Measurements from ENCODE around the gene COQ5.
A peak's percentile ranks its signal among the peaks of the same experiment; 100 is the strongest.

GRCh38 chr12:120495731-120496412 is 33.1 kb downstream of the COQ5 start, which contains the start of gene DYNLL1:
- TF ChIP-seq POLR2A (IDR thresholded peaks at IDR 0.05; ENCODE audit: low read depth) = peak; percentile 67
- TF ChIP-seq, protein P1, sequence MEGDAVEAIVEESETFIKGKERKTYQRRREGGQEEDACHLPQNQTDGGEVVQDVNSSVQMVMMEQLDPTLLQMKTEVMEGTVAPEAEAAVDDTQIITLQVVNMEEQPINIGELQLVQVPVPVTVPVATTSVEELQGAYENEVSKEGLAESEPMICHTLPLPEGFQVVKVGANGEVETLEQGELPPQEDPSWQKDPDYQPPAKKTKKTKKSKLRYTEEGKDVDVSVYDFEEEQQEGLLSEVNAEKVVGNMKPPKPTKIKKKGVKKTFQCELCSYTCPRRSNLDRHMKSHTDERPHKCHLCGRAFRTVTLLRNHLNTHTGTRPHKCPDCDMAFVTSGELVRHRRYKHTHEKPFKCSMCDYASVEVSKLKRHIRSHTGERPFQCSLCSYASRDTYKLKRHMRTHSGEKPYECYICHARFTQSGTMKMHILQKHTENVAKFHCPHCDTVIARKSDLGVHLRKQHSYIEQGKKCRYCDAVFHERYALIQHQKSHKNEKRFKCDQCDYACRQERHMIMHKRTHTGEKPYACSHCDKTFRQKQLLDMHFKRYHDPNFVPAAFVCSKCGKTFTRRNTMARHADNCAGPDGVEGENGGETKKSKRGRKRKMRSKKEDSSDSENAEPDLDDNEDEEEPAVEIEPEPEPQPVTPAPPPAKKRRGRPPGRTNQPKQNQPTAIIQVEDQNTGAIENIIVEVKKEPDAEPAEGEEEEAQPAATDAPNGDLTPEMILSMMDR (IDR thresholded peaks at IDR 0.05) = peak in 1 of 3 experiments; percentile 29

All from esophagus muscularis mucosa (tissue), 3 donors.